Activated naive CD4-positive, alpha-beta T cell treated with anti-CD3 and anti-CD28 coated beads for 36 hours (primary cell): ENCODE results near the gene MNX1. TPM values are rescaled to one million over a fixed set of nuclear protein-coding genes. Genes with fewer than 3 reads are reported as not detected.

Experiments used
- CTCF ChIA-PET: fragments of 350-600 bp; sonication (Branson Sonifier 250); formaldehyde crosslinking; loops from one replicate; lab custom pipeline; 2021; ENCODE audit warnings: antibody characterized with exemption; lab: Charles Lee
- DNase-seq: peaks from one replicate; pipeline ENCODE4 v3.0.0-alpha.2; 2020
- H3K27ac Mint-ChIP-seq: one replicate; pipeline ENCODE4 v1.8.0; 2021; ENCODE audit warnings: mild to moderate bottlenecking, mixed read lengths
- H3K27me3 Mint-ChIP-seq: one replicate; pipeline ENCODE4 v1.8.0; 2021; ENCODE audit warnings: low read depth, mixed read lengths
- H3K36me3 Mint-ChIP-seq: one replicate; pipeline ENCODE4 v1.8.0; 2021; ENCODE audit warnings: low read depth, mixed read lengths
- H3K4me1 Mint-ChIP-seq: one replicate; pipeline ENCODE4 v1.8.0; 2021; ENCODE audit warnings: low read depth, mixed read lengths
- H3K4me3 Mint-ChIP-seq: one replicate; pipeline ENCODE4 v1.8.0; 2021; ENCODE audit warnings: mild to moderate bottlenecking, moderate library complexity, mixed read lengths
- H3K9me3 Mint-ChIP-seq: one replicate; pipeline ENCODE4 v1.8.0; 2021; ENCODE audit warnings: mixed read lengths
- intact Hi-C: fragments of 100-400 bp; cut with micrococcal nuclease; formaldehyde crosslinking; loops from one replicate; pipeline ENCODE4 v1.15.1; 2023
- total RNA-seq, 2 experiments: library from RNA; stranded (reverse); gene quantifications; one replicate each; pipeline ENCODE4 v1.2.3, GENCODE V29; 2021

MNX1 gene
- total RNA-seq, 2 experiments from 2014 or later = 0.10 TPM; not detected in 1

DNA sequence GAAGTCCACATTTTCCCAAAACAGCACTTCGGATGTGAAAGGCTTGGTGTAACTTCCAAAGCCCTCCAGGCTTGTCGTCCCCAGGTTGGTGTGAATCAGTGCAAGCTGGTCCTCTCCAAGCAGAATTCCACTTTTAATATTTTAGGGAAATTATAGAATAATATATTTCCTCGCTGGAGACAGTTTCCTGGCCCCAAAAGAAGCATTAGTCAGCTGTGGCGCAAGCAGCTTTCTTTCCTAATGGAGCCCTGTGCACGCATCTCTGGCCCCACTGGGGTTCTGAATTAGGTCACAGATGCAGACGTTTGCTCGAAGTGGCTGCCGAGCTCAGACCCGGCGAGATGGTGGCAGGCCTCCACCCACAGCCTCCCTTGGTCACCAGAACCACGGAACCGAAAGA lies 33.3 kb upstream of the MNX1 start:
- H3K27me3 Mint-ChIP-seq = peaks cover 3% of the 10 kb centered on the region
- H3K27ac Mint-ChIP-seq = no peak overlapping the region
- H3K36me3 Mint-ChIP-seq = no peaks in the 10 kb centered on the region
- no peaks in the 10 kb centered on the region for H3K9me3 Mint-ChIP-seq
- H3K4me1 Mint-ChIP-seq = no peaks in the 10 kb centered on the region
- CTCF ChIA-PET = no interaction called here
- H3K4me3 Mint-ChIP-seq = no peak overlapping the region
- intact Hi-C loops = no loop called here
- DNase-seq = no peak

DNA sequence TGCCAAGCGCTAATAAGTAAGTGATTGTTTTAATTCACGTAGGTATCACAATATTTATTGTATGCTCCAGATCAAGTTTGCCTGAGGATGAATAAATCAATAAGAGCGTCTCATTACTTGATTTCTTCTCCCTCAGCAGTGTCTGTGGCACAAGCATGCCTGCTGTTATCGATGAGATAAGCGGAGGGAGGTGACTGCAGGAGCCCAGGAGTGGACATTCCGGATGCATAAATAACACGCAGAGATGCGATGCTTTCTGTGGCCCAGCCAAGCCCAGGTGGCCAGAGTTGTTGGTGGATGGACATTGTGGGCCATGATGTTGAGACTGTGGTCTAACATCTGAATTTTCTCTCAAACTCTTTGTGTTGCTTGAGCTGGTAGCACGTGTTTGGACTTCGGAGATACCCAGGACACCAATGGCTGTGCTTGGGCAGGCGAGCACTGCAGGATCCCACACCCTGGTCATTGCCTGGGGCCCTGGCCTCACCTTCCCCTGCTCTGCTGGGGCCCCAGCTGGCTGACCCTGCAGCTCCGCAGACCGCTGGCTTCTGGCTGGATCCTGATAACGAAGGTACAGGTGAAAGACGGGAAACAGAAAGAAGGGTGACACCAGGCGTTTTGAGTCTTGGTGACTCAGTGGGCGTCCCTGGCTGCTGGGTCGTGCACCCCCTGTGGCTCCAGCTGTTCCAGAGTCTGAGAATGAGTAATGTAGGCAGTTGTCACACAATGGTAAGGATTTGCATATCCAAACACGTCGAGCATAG lies 31.2 kb upstream of the MNX1 start:
- Mint-ChIP-seq H3K9me3 (no peaks in the 10 kb centered on the region), H3K36me3 (no peaks in the 10 kb centered on the region), H3K27ac (no peak overlapping the region), H3K4me1 (no peaks in the 10 kb centered on the region), H3K4me3 (no peak overlapping the region), H3K27me3 (peaks cover 8% of the 10 kb centered on the region)
- CTCF ChIA-PET = interaction anchor here (0.6 kb wide), 1 partner anchor 1539 kb away, joined by 3 read pairs; no protein-coding TSS in a partner anchor
- intact Hi-C loops = no loop called here
- DNase-seq = no peak

DNA sequence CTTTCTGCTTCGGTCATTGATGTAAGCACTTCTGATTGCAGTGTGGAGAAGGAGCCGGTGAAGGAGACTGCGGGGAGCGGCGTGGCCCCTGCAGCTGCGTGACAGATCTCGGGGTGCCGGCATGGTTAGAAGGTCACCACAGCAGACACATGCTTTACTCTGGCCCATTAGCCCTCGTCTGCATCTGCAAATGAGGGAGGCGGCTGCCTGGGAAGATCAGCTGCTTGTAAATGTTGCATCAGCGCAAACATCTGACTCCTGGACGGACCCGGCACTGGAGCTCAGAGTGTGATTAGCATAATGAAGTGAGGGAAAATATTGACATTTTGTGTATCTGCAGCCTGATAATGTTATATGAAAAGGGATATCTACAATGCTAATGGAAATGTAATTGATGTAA lies 30.5 kb upstream of the MNX1 start:
- Mint-ChIP-seq H3K9me3 (no peaks in the 10 kb centered on the region), H3K36me3 (no peaks in the 10 kb centered on the region), H3K4me1 (no peaks in the 10 kb centered on the region), H3K27ac (no peak overlapping the region), H3K4me3 (no peak overlapping the region), H3K27me3 (peaks cover 15% of the 10 kb centered on the region)
- intact Hi-C loops = no loop called here
- CTCF ChIA-PET = no interaction called here
- no peak for DNase-seq

DNA sequence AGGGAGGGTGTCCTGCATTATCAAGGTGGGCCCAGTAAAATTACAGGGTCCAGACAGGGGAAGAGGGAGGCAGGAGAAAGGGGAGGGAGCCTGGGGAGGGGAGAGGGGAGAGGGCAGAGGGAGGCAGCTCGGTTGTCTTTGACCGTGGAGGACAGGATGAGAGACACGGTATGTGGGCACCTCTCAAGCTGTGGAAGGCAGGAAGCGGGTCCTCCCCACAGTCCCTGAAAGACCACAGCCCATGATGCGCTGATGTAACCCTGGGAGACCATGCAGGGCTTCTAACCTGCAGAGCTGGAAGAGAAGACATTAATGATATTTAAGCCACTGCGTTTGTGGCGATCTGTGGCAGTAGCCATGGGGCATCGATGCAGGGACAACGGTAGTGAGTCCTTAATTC lies 27.2 kb upstream of the MNX1 start:
- CTCF ChIA-PET = no interaction called here
- Mint-ChIP-seq H3K9me3 (no peaks in the 10 kb centered on the region), H3K27ac (no peak overlapping the region), H3K4me1 (no peaks in the 10 kb centered on the region), H3K27me3 (peaks cover 21% of the 10 kb centered on the region), H3K4me3 (no peak overlapping the region), H3K36me3 (no peaks in the 10 kb centered on the region)
- no peak for DNase-seq
- intact Hi-C loops = no loop called here

DNA sequence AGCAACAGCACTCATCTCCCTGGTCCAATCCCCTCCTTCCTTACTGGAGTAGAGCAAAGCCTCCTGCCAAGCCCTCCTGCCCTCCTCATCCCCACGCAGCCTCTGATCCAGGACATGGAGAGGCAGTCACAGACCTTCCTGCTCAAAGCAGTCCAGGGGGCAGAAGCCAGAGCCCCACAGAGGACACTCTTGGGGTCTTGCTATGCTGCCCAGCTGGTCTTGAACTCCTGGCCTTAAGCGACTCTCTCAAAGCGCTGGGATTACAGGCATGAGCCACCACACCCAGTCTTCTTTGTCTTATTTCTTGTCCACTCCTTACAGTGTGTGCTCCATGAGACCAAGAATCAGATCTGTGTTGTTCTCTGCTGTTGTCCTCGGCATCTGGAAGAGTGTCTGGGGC lies 26.6 kb upstream of the MNX1 start:
- H3K4me3 Mint-ChIP-seq = no peak overlapping the region
- H3K27ac Mint-ChIP-seq = no peak overlapping the region
- intact Hi-C loops = no loop called here
- no peak for DNase-seq
- H3K9me3 Mint-ChIP-seq = no peaks in the 10 kb centered on the region
- CTCF ChIA-PET = no interaction called here
- no peaks in the 10 kb centered on the region for H3K36me3 Mint-ChIP-seq
- no peaks in the 10 kb centered on the region for H3K4me1 Mint-ChIP-seq
- peaks cover 23% of the 10 kb centered on the region for H3K27me3 Mint-ChIP-seq

DNA sequence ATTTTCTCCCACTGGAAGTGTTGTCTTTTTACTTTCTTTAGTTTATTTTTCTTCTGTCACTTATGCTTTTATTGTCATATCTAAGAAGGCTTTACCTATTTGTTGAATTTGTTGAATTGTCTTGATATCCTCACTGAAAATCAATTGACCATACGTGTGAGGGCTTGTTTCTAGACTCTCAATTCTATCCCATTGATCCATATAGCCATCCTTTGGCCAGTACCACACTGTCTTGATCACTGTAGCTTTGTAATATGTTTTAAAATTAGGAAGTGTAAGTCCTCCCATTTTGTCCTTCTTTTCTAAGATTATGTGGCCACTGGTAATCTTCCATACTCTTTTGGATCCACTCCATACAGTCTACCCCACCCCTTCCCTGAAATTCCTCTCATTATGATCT lies 25.5 kb upstream of the MNX1 start:
- intact Hi-C loops = no loop called here
- Mint-ChIP-seq H3K9me3 (no peaks in the 10 kb centered on the region), H3K4me1 (no peaks in the 10 kb centered on the region), H3K27me3 (peaks cover 29% of the 10 kb centered on the region), H3K36me3 (no peaks in the 10 kb centered on the region), H3K27ac (no peak overlapping the region), H3K4me3 (no peak overlapping the region)
- DNase-seq = no peak
- CTCF ChIA-PET = no interaction called here

DNA sequence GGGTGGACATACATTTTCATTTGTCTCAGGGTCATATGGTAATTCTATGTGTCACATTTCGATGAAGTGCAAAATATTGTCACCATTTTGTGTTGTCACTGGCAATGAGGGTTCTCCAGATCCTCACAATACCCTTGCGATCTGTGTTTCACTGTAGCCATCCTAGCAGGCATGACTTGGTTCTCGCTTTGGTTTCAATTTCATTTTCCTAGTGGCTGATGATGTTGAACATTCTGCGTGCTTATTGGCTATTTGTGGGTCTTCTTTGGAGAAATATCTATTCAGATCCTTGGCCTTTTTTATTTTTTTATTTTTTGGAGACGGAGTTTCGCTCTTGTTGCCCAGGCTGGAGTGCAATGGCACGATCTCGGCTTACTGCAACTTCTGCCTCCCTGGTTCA lies 24.8 kb upstream of the MNX1 start:
- intact Hi-C loops = no loop called here
- no peaks in the 10 kb centered on the region for H3K9me3 Mint-ChIP-seq
- no peaks in the 10 kb centered on the region for H3K4me1 Mint-ChIP-seq
- H3K27me3 Mint-ChIP-seq = peaks cover 30% of the 10 kb centered on the region
- H3K4me3 Mint-ChIP-seq = no peak overlapping the region
- H3K36me3 Mint-ChIP-seq = no peaks in the 10 kb centered on the region
- CTCF ChIA-PET = no interaction called here
- H3K27ac Mint-ChIP-seq = no peak overlapping the region
- DNase-seq = no peak

DNA sequence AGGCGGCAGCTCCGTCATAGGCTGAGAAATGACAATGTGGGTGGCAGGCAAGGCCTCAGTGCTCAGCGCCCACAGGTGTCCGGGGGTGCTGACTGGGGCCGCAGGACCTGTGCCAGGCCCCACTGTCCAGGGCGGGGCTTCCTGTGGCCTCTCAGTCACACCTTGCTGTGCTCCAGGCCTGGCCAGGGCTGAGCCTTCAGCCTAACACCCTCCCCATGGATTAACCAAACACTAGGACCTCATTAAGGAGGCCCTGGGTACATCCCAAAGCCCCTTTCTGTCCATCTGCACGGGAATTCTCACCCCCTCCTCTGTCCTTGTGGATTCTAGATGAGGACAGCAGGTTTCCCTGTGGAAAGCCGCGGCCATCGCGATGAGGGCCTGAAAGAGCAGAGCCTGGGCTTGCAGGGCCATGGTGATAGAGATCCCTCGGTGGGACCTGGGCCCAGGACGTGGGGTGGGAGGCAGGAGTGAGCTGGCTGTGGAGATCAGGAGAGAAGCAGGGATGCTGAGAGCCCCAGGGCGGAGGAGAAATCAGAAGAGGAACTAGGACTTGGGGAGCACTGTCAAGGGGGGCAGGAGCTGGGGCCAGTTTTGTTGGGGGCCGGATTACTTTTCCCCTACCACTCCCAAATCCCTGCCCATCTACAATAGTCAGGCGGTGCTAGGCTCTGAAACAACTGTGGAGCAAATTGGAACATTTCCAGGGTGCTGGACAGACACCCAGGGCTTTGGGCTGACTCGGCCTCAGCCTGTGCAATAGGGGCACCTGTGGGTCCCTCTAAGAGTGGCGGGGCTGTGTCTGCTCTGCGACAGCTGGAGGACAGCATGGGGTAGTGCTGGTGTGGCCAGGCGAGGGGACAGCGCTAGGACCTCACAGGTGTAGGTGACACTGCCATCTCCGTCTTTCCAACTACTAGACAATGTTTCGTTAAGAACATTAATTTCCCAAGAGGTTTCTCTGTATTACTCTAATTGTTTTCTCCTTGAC lies 23.3 kb upstream of the MNX1 start:
- no peak for DNase-seq
- no peaks in the 10 kb centered on the region for H3K36me3 Mint-ChIP-seq
- intact Hi-C loops = no loop called here
- no peaks in the 10 kb centered on the region for H3K9me3 Mint-ChIP-seq
- no peaks in the 10 kb centered on the region for H3K4me1 Mint-ChIP-seq
- no peak overlapping the region for H3K4me3 Mint-ChIP-seq
- CTCF ChIA-PET = no interaction called here
- H3K27me3 Mint-ChIP-seq = peaks cover 39% of the 10 kb centered on the region
- no peak overlapping the region for H3K27ac Mint-ChIP-seq

DNA sequence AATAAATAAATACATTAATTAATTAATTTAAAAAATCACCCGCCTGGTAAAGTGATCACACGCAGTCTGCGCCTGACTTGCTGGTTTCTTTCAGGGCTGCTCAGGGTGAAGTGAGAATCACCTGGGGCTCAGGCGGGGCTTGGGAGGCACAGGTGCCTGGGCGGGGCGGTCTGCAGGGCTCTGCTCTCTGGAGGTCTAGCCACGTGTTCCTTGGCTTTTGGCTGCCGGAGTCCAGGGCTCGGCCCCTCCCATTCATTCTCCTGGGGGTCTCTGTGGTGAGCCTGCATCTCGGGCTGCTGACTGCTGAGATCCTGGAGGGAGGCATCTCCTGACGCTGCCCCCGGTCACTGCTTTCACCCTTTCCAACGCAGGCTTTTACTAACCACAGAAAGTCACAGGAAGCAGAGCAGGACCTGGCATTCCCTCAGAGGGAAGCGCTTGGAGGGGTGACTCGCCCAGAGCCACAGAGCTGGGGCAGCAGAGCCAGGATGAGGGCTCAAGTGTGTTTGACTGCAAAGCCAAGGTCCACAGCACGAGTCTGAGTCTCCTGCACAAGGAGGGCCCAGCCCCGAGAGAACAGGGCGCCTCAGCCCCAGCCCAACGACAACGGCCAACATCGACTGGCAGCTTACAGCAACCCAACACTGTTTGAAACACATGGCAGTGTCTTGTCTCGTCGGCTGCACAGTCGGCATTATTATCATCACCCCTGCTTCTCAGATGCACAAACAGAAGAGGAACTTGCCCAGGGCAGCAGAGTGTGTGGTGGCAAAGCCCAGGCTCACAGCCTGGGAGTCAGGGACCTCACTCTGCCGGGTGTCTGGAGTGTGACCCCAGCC lies 22.4 kb upstream of the MNX1 start:
- intact Hi-C loops = no loop called here

DNA sequence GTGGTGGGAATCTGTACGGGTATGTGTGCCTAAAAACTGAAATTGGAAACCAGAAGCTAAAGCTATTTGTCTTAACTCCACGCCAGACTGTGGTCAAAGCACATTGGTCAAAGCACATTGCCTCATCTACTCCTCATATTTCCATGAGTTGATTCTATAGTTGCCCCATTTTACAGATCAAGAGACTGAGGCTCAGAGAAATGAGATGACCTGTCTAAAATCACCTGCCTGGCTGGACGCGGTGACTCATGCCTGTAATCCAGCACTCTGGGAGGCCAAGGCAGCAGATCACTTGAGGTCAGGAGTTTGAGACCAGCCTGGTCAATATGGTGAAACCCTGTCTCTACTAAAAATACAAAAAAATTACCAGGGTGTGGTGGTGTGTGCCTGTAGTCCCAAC lies 21.7 kb upstream of the MNX1 start:
- CTCF ChIA-PET = interaction anchor here (0.6 kb wide), 1 partner anchor 34 kb away, joined by 3 read pairs; no protein-coding TSS in a partner anchor
- H3K4me3 Mint-ChIP-seq = no peak overlapping the region
- no peak overlapping the region for H3K27ac Mint-ChIP-seq
- intact Hi-C loops = no loop called here
- no peaks in the 10 kb centered on the region for H3K9me3 Mint-ChIP-seq
- no peaks in the 10 kb centered on the region for H3K4me1 Mint-ChIP-seq
- no peak for DNase-seq
- H3K36me3 Mint-ChIP-seq = no peaks in the 10 kb centered on the region
- H3K27me3 Mint-ChIP-seq = peaks cover 51% of the 10 kb centered on the region

More for the DNA sequence above, 22.4 kb upstream of the MNX1 start:
- H3K4me3 Mint-ChIP-seq = no peak overlapping the region
- peaks cover 47% of the 10 kb centered on the region for H3K27me3 Mint-ChIP-seq
- no peaks in the 10 kb centered on the region for H3K9me3 Mint-ChIP-seq
- DNase-seq = no peak
- H3K27ac Mint-ChIP-seq = no peak overlapping the region
- H3K4me1 Mint-ChIP-seq = no peaks in the 10 kb centered on the region
- no peaks in the 10 kb centered on the region for H3K36me3 Mint-ChIP-seq
- CTCF ChIA-PET = no interaction called here

DNA sequence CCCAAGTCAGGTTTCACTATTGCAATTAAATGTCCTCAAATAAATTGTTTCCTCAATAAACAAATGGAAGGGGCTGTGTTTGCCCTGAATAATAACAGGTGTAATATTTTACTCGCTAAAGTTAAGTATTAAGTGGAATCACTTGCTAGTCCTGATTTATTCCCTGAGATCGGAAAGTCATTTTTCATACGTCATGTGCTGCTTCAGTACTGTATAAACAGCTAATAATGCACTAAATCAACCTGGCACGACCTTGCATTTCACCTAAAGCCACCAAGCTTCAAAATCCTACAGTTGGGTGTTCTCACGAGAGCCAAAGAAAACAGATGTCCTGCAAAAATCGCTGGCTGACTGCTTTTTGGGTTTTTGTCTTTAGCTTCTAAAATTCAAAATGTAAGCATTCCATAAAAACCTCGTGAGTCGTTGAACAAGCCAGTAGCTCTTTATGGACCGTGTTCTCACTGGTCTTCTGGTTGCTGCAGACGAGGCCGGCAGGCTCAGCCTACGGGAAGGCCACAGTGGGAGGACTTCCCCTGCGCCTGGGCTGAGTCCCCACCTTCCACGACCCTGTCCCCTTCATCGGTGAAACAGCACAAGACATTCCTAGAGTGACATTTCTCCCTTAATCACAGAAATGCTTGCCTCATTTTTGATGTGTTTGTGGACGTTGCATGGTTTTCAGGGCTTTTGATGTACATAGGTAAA lies 17.9 kb upstream of the MNX1 start:
- Mint-ChIP-seq H3K9me3 (no peaks in the 10 kb centered on the region), H3K4me1 (no peaks in the 10 kb centered on the region), H3K27ac (no peak overlapping the region), H3K27me3 (peaks cover 71% of the 10 kb centered on the region), H3K36me3 (no peaks in the 10 kb centered on the region), H3K4me3 (no peak overlapping the region)
- CTCF ChIA-PET = interaction anchor here (0.6 to 0.7 kb wide), 2 partner anchors 16 to 79 kb away, joined by 3 to 4 read pairs; partner anchors contain the start of gene NOM1
- no peak for DNase-seq
- intact Hi-C loops = no loop called here
